Spleen (tissue), 11 donors: ENCODE data around the gene BMX. TPM values are rescaled to one million over a fixed set of nuclear protein-coding genes. Genes with fewer than 3 reads are reported as not detected.
A peak's percentile ranks its signal among the peaks of the same experiment; 100 is the strongest.

Experiments used
- DNase-seq: peaks from one replicate; pipeline ENCODE4 v3.0.0-alpha.2; 2020
- H3K27ac ChIP-seq, 8 donors: fragments of 200-600 bp; sonication (generic) in 7 of 8; 1 replicate in 4 of 8; 2 replicates in 4 of 8; pipeline versions ENCODE4 v1.5.0 to v1.8.0; 2016 to 2021; ENCODE audit warnings: inconsistent platforms in 4 of 8, mild to moderate bottlenecking in 4 of 8, moderate library complexity in 1 of 8
- H3K27me3 ChIP-seq, 7 donors: fragments of 200-600 bp; sonication (generic) in 6 of 7; replicated peaks in 1 of 7; 1 replicate in 4 of 7; 2 replicates in 3 of 7; pipeline versions ENCODE4 v1.5.0 to v1.8.0; 2016 to 2021; ENCODE audit warnings: inconsistent platforms in 3 of 7, mild to moderate bottlenecking in 1 of 7
- H3K36me3 ChIP-seq, 6 donors: fragments of 200-600 bp; sonication (generic) in 5 of 6; 1 replicate in 4 of 6; 2 replicates in 2 of 6; pipeline versions ENCODE4 v1.5.0 to v1.8.0; 2016 to 2021; ENCODE audit warnings: inconsistent platforms in 2 of 6
- H3K4me1 ChIP-seq, 6 donors: fragments of 200-600 bp; sonication (generic) in 5 of 6; 1 replicate in 3 of 6; 2 replicates in 3 of 6; pipeline versions ENCODE4 v1.5.0 to v1.8.0; 2016 to 2021; ENCODE audit warnings: inconsistent platforms in 3 of 6
- H3K4me3 ChIP-seq, 8 donors: fragments of 200-600 bp; sonication (generic) in 7 of 8; 1 replicate in 4 of 8; 2 replicates in 4 of 8; pipeline versions ENCODE4 v1.5.0 to v1.8.0; 2016 to 2021; ENCODE audit warnings: inconsistent platforms in 4 of 8, mild to moderate bottlenecking in 4 of 8, moderate library complexity in 2 of 8
- H3K9me3 ChIP-seq, 8 donors: fragments of 200-600 bp; sonication (generic) in 7 of 8; 1 replicate in 4 of 8; 2 replicates in 4 of 8; pipeline versions ENCODE4 v1.5.0 to v1.8.0; 2016 to 2021; ENCODE audit warnings: inconsistent platforms in 4 of 8
- POLR2A ChIP-seq, 3 donors: fragments of 450-650 bp; IDR thresholded peaks; one replicate each; pipeline ENCODE4 v1.5.1; 2017; ENCODE audit warnings: antibody characterized with exemption in 3 of 3, mild to moderate bottlenecking in 1 of 3
- POLR2AphosphoS5 ChIP-seq, 3 donors: sonication (generic); formaldehyde crosslinking; IDR thresholded peaks; one replicate each; pipeline ENCODE4 v1.5.1; 2017; ENCODE audit warnings: antibody characterized with exemption in 3 of 3
- WGBS, 5 donors: extraction: QIAGEN DNeasy Blood & Tissue Kit in 3 of 5; methylation state at CpG; one replicate each; pipeline versions ENCODE4 v1.1.5 to v1.1.7; 2013 to 2018; 5-methylcytosine and 5-hydroxymethylcytosine counted together
- intact Hi-C: fragments of 100-400 bp; cut with DNase I; formaldehyde crosslinking; loops from one replicate; pipeline ENCODE4 v1.15.0; 2023; ENCODE audit warnings: low total_unique reads
- polyA plus RNA-seq, 3 donors: library from polyadenylated mRNA; stranded (reverse); fragments of 200-250 nt; gene quantifications; one replicate each; pipeline ENCODE4 v1.2.1, GENCODE V29; 2013
- total RNA-seq, 7 donors: library from RNA; depleted of rRNA in 3 of 7; stranded (reverse); fragments of >200 nt in 3 of 7; fragmentation: NEBNext Ultra II Directional in 4 of 7; extraction: Animal tissue kit (Norgen Biotek cat#: 25700) in 4 of 7; gene quantifications; one replicate each; pipeline versions ENCODE4 v1.1.0 to v1.2.1, GENCODE V29; 2016 to 2021
- TF ChIP-seq, protein P1 (sequence below), 11 experiments: fragments of 200-600 bp in 7 of 11; fragments of 450-650 bp in 4 of 11; sonication (generic) in 4 of 11; IDR thresholded peaks in 8 of 11; conservative IDR thresholded peaks in 3 of 11; 1 replicate in 7 of 11; 2 replicates in 4 of 11; pipeline versions ENCODE4 v1.4.0 to v1.8.0; 2016 to 2021; ENCODE audit warnings: antibody characterized with exemption in 11 of 11, inconsistent platforms in 4 of 11, mild to moderate bottlenecking in 1 of 11
- donor health status: healthy with polysubstance abuse.
- donor health status: DM: no; HTN: no; CAD: no; lungs with moderate emphysema.
- donor health status: DM: no; HTN: no; CAD: no.
- donor health status: Bipolar disorder and iron deficiency.
- donor health status: healthy.
- donor health status: DM: no; HTN: no; CAD: no.
- donor health status: DM: yes; HTN: yes; CAD: no.

Gene BMX
- total and polyA plus RNA-seq, 10 donors: 0.67 to 7.4 (median 2.6) TPM

DNA sequence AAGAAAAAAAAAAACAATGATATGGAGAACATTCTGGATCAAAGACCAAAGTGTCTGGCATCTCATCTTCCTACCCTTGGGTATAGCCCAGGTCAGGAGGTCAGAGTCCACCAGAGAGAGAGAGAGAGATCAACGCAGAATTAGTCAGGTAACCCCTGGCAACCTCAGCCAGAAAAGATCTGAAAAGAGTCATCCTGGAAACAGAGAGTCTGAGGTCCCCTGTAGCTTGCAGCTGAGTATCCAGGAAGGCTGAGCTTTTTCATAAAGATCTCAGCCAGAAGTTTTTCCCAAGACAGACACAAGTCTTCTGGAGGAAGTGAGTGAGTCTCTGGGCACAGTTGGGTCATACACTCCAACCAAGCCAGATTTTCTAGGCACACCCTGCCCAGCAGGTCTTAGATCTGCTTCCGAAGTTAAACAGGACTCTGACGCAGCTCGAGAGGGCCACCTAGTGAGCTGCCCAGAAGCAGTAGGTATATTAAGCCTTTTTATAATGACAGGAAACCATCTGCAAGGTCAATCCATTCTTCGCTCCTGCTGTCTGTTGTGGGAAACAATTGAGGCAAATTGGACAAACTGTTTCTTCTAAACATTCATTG is 64.5 kb downstream of the BMX start:
- Histone ChIP-seq H3K4me3 (no peak overlapping the region), H3K27me3 (peaks cover 0 to 35% (median 3%) of the 10 kb centered on the region in 7 donors), H3K36me3 (no peaks in the 10 kb centered on the region), H3K9me3 (no peaks in the 10 kb centered on the region), H3K4me1 (no peaks in the 10 kb centered on the region), H3K27ac (no peak overlapping the region)
- WGBS, 5 donors: 9 to 38% (median 15%) methylated on average over 1 to 5 of the region's 5 CpGs
- TF ChIP-seq POLR2A (IDR thresholded peaks at IDR 0.05) (no peak), POLR2AphosphoS5 (IDR thresholded peaks at IDR 0.05) (peak in 1 of 3 donors; percentile 17)
- TF ChIP-seq, protein P1, sequence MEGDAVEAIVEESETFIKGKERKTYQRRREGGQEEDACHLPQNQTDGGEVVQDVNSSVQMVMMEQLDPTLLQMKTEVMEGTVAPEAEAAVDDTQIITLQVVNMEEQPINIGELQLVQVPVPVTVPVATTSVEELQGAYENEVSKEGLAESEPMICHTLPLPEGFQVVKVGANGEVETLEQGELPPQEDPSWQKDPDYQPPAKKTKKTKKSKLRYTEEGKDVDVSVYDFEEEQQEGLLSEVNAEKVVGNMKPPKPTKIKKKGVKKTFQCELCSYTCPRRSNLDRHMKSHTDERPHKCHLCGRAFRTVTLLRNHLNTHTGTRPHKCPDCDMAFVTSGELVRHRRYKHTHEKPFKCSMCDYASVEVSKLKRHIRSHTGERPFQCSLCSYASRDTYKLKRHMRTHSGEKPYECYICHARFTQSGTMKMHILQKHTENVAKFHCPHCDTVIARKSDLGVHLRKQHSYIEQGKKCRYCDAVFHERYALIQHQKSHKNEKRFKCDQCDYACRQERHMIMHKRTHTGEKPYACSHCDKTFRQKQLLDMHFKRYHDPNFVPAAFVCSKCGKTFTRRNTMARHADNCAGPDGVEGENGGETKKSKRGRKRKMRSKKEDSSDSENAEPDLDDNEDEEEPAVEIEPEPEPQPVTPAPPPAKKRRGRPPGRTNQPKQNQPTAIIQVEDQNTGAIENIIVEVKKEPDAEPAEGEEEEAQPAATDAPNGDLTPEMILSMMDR (IDR thresholded peaks at IDR 0.05 in 8 of 11, conservative IDR thresholded peaks at IDR 0.05 in 3 of 11): peak in 7 of 11 experiments; percentile 8 to 49 (median 37)
- intact Hi-C loops: no loop called here
- DNase-seq: no peak

DNA sequence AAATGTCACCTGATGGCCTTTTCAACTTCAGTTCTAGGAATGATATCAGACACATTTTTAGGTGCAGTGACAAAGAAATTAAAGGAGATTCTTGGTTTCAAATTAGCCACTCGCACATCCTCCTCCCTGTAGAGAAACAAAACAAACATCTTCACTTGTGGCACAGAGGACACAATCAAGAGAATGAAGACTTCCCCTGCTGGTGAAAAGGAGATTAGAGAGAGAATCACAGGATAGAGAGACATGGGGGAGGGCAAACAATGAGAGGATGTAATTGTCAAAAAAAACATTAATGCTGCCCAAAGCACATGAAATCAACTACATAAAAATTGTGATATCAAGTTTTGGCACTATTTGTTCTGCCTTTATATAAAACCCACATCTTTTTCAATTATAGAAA is 65.6 kb downstream of the BMX start:
- H3K9me3 ChIP-seq: no peaks in the 10 kb centered on the region
- TF ChIP-seq, protein P1 (IDR thresholded peaks at IDR 0.05 in 8 of 11, conservative IDR thresholded peaks at IDR 0.05 in 3 of 11): no peak
- TF ChIP-seq POLR2AphosphoS5 (IDR thresholded peaks at IDR 0.05) (no peak), POLR2A (IDR thresholded peaks at IDR 0.05) (no peak)
- no peaks in the 10 kb centered on the region for H3K4me1 ChIP-seq
- H3K27ac ChIP-seq: no peak overlapping the region
- no peaks in the 10 kb centered on the region for H3K36me3 ChIP-seq
- intact Hi-C loops: no loop called here
- WGBS, 5 donors: 50 to 79% (median 71%) methylated on average over 1 of the region's 1 CpG
- no peak for DNase-seq
- no peak overlapping the region for H3K4me3 ChIP-seq
- peaks cover 0 to 42% (median 6%) of the 10 kb centered on the region in 7 donors for H3K27me3 ChIP-seq

DNA sequence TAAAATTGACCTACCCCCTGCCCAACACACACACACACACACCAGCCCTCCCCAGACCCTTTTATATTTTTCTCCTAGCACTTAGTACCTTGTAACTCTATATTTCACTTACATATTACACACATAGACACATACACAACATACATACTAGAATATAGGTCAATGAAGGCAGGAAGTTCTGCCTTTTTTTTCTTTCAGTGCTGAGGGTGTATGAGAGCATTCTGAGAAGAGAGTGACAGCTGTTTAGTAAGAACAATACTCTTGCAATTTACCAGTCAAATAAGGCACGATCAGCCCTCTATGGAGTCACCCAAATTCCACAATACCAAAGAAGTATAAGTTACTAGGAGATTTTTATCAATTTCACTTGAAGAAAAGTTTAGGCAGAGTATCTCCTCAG is 66.7 kb downstream of the BMX start:
- H3K9me3 ChIP-seq: no peaks in the 10 kb centered on the region
- no peaks in the 10 kb centered on the region for H3K4me1 ChIP-seq
- no peaks in the 10 kb centered on the region for H3K36me3 ChIP-seq
- H3K4me3 ChIP-seq: no peak overlapping the region
- intact Hi-C loops: no loop called here
- TF ChIP-seq POLR2A (IDR thresholded peaks at IDR 0.05) (no peak), POLR2AphosphoS5 (IDR thresholded peaks at IDR 0.05) (no peak)
- TF ChIP-seq, protein P1 (IDR thresholded peaks at IDR 0.05 in 8 of 11, conservative IDR thresholded peaks at IDR 0.05 in 3 of 11): no peak
- 59 to 82% (median 74%) methylated on average over 1 of the region's 1 CpG for WGBS, 5 donors
- peaks cover 0 to 38% (median 6%) of the 10 kb centered on the region in 7 donors for H3K27me3 ChIP-seq
- DNase-seq: no peak
- no peak overlapping the region for H3K27ac ChIP-seq

DNA sequence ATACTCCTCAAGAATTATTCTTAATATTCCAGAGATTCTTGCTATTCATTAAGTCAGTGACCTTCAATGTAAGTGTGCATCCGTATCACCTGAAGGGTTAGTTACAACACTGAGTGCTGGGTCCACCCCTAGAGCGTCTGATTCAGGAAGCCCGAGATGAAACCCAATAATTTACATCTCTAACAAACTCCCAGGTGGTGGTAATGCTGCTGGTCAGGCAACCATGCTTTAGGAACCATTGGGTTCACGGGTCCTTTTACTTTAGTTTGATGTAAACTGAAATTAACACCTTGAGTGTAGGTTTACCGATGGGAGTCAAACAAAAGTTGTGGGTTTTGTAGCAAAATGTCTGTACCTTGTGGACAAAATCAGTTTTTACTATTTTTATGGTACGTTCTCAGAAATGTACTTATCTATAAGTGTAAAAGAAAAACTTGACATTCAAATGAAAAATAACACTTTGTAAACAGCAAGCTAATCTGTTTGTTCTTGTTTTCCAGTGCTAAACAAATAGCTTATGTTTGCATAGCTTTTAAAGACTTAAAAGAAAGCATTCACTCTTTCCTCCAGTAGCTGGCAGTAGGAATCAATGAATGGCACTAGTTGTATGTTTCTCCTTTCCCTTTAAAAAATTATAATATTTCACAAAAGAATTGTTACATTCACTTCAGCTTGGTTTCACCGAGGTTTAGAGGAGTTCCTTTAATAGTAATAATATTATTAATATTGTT is 67.4 kb downstream of the BMX start:
- no peaks in the 10 kb centered on the region for H3K36me3 ChIP-seq
- H3K27me3 ChIP-seq: peaks cover 0 to 38% (median 4%) of the 10 kb centered on the region in 7 donors
- intact Hi-C loops: no loop called here
- TF ChIP-seq POLR2AphosphoS5 (IDR thresholded peaks at IDR 0.05) (no peak), POLR2A (IDR thresholded peaks at IDR 0.05) (no peak)
- TF ChIP-seq, protein P1 (IDR thresholded peaks at IDR 0.05 in 8 of 11, conservative IDR thresholded peaks at IDR 0.05 in 3 of 11): no peak
- no peak for DNase-seq
- no peak overlapping the region for H3K4me3 ChIP-seq
- no peak overlapping the region for H3K27ac ChIP-seq
- 48 to 75% (median 54%) methylated on average over 7 of the region's 7 CpGs for WGBS, 5 donors
- no peaks in the 10 kb centered on the region for H3K4me1 ChIP-seq
- H3K9me3 ChIP-seq: no peaks in the 10 kb centered on the region
